Dermis blood vessel endothelial cell (primary cell): ENCODE data around the gene PARD3B. TPM values are rescaled to one million over a fixed set of nuclear protein-coding genes. Genes with fewer than 3 reads are reported as not detected.

Source experiments
- DNase-seq: peaks from one replicate; pipeline ENCODE4 v3.0.0; 2010
- total RNA-seq: library from RNA; depleted of rRNA; stranded (reverse); fragments of >200 nt; gene quantifications from 2 replicates; pipeline ENCODE4 v1.2.3, GENCODE V29; 2014

Gene PARD3B
- total RNA-seq, 1 donor from 2014 or later: 13.3 TPM

DNA sequence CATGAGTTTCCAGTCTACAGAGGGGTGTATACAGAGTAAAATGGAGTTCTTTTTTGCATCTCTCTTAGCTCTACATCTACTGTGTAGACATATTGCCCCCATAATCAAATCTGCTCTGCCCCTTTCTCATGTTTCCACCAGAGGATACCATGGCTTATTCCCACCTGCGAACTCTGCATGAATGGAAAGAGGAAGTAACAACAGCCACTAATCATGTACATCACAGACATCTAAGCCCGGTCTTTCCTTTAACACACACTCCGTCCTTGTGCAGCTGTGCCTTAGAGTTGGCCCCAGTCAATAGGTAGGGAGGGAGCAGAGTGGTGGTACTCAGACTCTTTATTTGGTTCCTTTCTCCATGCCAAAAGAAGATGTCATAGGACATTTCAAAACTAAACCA, 989.7 kb downstream of the PARD3B start:
- no peak for DNase-seq

- DNase-seq: peak; percentile 17
Measured at GRCh38 chr2:205539603-205540002, 994.3 kb downstream of the PARD3B start.

- DNase-seq: no peak
Measured at GRCh38 chr2:205540036-205540435, 994.8 kb downstream of the PARD3B start.

GRCh38 chr2:205543262-205543843, 998.1 kb downstream of the PARD3B start:
- no peak for DNase-seq

DNA sequence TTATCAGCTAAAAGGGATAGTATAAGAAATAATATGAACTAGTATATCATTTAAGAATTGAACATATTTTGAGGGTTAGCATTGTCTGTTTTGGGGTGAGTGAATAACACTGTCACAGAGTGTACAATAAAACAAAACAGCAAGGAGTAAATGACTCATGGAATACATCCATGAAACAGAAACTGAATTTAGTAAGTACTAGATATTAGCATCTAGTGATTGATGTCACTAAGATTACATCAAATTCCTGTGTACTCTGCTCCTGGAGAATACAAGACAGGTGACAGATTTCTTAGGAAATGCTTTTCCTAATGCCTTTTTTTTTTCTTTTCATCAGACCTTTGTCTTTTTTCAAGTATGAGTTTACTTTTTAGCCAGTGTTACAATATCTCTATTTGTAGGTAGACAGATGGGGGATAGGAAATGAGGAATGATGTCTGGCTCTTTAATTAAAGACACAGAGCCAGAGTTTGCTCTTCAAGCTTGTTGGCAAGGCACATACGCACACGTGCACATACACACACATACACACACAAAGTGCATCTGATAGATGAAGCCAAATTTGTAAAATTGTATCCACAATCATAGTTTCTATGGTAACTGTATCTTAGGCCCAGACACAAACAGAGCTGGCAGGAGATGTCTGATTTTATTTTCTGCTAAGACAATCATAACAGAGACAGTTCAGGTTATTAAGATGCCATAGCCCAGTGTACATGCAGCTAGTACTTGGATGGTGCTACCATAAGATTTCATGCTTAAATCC, 998.8 kb downstream of the PARD3B start:
- no peak for DNase-seq

- no peak for DNase-seq
Measured at GRCh38 chr2:205545971-205546816, 1000.9 kb downstream of the PARD3B start.

- no peak for DNase-seq
Measured at GRCh38 chr2:205555566-205556230, 1010.4 kb downstream of the PARD3B start.

DNA sequence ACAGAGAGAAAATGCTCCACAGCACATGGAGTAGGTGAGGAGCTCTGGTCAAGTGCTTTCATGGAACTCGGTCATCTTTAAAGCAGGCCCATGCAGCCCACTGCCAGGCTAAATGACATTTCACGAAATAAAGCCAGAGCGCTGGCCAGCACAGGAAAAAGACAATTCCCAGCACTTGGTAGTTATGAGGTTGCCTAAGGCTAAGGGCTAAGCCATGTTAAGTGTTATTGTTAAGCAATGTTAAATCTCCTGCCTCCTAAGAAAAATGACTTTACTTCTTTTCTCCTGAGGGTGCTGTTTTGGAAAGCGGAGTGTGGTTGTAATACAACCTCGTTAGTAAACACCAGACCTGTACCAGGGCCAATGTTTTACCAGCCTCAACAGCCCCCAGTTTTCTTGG, 1011.1 kb downstream of the PARD3B start:
- DNase-seq: no peak

GRCh38 chr2:205556841-205557539, 1011.7 kb downstream of the PARD3B start:
- no peak for DNase-seq

DNA sequence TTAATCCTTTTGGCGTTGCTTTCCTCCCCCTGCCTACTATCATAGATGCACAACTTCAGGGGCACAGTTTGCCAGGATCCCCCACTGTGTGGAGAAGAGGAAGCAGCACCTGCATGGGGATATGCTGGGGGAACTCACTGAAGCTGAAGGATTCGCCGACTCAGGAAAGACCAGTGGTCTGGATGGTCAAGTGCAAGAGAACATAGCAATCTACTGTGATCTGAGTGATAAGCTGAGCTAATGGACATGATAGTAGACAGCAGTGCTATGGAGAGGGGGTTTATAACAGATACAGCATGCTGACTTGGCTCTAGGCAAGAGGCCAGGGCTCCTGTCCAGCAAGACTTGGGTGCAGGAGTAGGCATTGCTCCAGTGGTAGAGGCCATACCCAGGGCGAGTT, 1012.6 kb downstream of the PARD3B start:
- no peak for DNase-seq

DNA sequence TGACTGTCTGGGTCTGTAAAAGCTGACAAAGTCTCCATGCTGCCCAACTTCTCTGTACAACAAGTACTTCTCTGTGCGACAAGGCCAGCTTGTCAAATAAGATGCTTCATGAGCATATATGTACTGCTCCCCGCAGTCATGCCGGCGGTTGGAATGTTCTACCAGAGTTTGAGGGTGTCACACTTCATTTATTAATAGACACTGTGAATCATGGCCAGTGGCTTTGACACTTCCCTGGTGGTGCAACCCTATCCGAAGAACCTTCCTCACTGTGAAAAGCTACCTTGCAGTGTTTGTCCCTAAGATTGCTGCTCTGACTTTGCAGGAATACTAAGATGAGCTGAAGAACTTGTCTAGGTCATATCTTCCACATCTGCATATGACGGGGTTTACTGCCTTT, 1016.2 kb downstream of the PARD3B start:
- DNase-seq: no peak

GRCh38 chr2:205563646-205564045, 1018.4 kb downstream of the PARD3B start:
- peak; percentile 39 for DNase-seq

GRCh38 chr2:205564346-205565141, 1019.3 kb downstream of the PARD3B start:
- no peak for DNase-seq

- DNase-seq: no peak
Measured at GRCh38 chr2:205565142-205565522, 1019.9 kb downstream of the PARD3B start.

- DNase-seq: no peak
Measured at GRCh38 chr2:205566606-205567168, 1021.4 kb downstream of the PARD3B start.

GRCh38 chr2:205568620-205569019, 1023.3 kb downstream of the PARD3B start:
- DNase-seq: no peak

GRCh38 chr2:205570648-205571047, 1025.4 kb downstream of the PARD3B start:
- no peak for DNase-seq

DNA sequence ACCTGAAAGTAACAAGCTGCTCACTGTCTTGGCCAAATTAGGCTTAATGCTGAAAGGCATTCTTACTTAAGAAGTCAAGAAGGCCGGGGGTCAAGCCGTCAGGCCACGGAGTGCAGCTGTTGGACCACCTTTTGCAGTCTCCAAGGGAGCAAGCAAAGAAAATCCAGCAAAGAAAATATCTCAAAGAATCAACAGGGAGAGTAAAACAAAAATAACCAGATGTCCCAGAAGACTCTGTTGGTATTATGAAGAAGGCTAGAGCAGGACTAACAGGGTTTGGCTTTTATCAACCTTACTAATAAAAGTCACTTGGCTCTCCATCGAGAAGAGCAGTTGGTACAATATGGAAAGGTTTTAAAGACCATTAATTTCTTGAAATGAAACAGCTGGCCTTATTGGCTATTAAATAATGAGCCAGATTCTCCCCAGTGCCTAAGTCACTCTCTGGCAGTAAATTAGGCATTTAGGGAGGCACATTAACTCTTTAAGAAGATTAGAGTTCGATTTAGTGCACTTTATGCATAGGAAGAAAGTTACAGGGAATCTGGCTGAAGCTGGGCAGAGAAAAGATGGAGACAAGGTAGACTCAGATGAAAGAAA, 1026.2 kb downstream of the PARD3B start:
- no peak for DNase-seq

DNA sequence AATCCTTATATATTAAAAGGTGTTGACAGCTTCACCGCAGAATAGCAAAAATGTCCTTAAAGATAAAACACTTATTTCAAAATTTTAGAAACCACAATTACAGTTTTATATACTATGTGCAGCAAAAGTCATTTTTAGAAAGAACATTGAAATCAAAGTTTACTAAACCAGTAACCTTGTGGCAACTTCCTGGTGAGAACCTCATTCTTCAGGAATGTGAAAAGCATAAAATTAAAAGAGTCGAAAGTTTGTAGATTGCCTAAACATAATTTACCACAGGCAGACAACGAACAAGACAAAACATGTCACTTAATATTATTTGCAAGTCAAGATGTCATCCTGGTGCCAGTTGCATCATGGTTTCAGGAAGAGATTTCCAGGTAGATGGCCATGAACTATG, 1028.7 kb downstream of the PARD3B start:
- DNase-seq: no peak

- DNase-seq: no peak
Measured at GRCh38 chr2:205579335-205579734, 1034.1 kb downstream of the PARD3B start.
